NCI-H128 (cell line): ENCODE results near the gene DNM1.
A peak's percentile ranks its signal among the peaks of the same experiment; 100 is the strongest.
"Not testable (repeated sequence)": the region's sequence is repeated elsewhere in the genome, so short reads cannot be mapped to it uniquely, and the experiment has no call there.

Experiments used
- DNase-seq: peaks from one replicate; lab custom pipeline; 2025; ENCODE audit not compliant: unreplicated experiment; lab: John Stamatoyannopoulos, UW

The DNM1 gene

DNA sequence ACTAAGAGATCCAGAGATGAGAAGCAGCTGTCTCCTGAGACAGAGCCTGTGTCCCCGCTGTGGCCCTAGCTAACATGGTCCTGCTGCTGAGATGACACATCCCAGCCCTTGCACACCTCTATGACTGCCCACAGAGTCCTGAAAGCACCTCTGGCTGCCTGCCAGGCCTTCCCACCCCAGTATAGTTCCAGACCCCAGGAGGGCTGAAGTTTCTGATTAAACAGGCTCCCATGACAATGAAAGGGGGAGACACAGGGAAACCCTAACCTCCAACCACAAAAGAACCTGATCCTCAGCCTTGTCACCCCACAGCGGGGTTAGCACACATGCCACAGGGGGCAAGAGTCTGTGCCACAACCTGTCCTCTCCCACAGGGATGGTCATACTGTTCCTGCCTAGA lies 27.5 kb upstream of the DNM1 start:
- DNase-seq: no peak

DNA sequence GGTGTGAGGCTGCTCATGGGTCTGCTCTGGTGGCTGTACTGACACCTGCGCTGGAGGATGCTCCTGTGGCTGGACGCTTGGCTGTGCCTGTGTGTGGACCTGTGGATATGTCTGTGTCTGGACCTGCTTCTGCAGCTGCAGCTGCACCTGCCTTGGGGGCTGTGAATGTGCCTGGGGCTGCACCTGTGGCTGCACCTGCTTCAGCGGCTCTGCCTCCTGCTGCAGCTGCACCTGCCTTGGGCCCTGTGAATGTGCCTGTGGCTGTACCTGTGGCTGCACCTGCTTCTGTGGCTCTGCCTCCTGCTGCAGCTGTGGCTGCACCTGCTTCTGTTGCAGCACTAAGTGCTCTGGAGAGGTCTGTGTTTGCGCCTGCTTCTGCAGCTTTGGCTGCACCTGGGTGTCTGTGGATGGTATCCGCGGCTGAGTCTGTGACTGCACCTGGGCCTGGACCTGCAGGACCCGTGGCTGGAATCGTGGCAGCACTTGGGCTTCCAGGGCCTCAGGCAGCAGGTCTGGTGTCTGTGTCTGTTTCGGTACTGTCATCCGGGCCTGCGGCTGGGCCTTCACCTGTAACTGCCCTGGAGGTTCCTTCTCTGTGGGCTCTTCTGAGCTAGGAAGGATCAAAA lies 24.3 kb upstream of the DNM1 start:
- no peak for DNase-seq

DNA sequence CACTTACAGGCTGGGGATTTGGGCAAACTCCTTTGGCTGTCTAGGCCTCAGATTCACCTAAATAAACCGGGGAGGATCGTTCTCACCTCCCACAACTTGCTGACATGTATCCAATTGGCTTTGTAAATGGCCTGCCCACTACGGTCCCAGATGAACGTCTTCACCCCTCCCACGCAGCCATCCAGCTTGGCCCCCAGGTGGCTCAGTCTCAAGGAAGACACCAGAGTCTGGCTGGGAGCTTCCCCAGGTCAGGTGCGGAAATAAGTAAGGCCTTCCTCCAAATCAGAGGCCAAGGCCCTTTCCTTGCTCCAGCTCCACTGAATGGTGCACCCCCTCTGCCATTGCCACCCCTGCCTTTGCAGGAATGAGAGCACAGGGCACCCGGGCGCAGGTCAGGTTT lies 23.2 kb upstream of the DNM1 start:
- no peak for DNase-seq

DNA sequence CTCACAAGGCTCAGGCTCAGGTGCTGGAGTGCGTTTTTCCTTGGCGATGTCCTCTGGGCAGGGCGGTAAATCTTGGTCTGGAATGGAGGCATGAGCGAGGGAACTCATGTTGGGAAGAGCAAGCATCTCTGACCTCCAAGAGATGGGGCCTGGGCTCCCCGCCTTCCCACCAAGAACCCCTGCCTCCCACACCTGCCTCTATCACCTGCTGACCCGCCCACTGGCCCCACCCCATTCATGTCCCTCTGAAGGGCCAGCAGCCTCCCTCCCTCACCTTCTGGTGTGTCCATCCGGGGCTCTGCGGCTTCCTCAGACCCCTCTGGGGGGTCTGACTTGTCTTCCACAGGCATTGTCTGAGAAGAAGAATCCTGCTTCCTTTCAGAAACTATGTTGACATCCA lies 22.7 kb upstream of the DNM1 start:
- no peak for DNase-seq

DNA sequence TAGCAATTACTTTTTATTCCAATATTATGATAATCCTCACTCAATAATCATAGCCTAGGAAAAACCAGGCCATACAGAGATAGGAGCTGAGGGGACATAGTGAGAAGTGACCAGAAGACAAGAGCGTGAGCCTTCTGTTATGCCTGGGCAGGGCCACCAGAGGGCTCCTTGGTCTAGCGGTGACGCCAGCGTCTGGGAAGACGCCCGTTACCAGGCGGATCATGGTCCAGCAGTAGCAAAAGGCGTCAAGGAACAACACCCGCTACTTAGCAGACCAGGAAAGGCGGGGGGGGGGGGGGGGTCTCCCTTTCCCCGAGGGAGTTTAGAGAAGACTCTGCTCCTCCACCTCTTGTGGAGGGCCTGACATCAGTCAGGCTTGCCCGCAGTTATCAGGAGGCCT lies 21.7 kb upstream of the DNM1 start:
- DNase-seq: not testable (repeated sequence)

DNA sequence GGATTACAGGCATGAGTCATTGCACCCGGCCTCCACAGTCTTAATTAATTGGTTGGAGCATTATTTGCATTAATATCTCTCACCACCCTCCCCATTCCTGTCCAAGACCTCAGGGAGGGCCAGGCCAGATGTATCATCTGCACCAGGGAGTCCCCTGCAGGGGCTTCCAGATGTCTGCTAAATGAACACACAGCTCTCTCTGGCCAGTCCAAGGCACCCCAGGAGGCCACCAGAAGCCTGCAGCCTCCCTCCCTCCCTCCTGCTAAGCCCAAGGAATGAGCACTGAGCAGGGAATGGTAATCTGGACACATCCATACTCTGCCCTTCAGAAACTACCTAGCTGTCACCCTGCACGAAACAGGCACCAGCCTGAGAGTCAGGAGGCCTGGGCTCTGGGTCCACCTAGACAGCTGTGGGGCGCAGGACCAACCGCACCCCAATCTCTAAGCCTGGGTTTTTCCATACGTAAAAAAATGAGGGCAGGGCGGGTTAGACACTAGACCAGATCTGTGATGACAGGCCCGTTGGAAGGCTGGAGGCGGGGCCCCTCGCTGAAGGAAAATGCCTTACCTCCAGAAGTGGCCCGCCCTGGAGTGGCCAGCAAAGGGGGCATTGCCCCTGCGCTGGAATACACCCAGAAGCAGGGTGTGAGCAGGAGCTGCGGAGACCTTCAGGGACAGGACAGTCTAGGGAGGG lies 20.1 kb upstream of the DNM1 start:
- DNase-seq: no peak

DNA sequence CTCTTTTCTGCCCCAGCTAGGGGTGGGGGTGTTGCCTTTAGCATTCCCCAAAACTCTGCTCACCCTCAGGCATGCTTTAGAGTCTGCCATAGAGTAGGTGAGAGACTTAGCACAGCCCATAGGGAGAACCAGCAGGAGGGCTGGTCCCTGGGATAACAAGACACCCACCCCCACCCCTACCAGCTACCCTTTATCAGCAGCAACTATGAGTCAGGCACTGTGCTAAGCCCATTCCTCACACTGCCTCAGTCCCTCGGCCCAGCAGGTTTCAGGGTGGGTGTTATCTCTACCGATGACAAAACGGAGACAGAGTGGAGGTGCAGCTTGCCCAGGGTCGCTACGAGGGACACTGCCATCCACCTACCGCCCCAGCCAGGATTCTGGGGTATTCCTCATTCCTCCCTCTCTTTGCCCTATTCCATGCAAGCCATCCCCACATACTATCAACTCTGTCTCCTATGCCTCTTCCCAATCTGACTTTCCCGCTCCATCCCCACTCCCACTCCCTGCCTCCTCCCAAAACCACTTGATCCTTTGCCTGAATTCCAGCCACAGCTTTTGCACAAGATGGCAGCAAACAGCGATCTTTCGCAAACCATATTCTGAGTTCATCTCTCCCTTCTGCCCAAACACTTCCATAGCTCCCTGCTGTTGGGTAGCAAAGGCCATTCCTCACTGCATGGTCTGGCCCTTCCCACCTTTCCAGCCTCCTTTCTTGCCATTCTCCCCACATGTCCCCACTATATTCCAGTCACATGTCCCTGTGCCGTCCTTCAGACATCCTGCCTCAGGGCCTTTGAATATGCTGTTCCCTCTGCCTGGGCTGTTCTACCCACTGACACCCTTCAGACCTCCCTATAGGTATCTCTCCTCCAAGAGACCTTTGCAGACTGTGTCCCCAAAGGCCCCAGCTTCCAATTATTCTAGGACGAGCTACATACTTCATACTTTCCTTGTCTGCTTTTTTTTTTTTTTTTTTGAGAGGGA lies 16.9 kb upstream of the DNM1 start:
- no peak for DNase-seq

DNA sequence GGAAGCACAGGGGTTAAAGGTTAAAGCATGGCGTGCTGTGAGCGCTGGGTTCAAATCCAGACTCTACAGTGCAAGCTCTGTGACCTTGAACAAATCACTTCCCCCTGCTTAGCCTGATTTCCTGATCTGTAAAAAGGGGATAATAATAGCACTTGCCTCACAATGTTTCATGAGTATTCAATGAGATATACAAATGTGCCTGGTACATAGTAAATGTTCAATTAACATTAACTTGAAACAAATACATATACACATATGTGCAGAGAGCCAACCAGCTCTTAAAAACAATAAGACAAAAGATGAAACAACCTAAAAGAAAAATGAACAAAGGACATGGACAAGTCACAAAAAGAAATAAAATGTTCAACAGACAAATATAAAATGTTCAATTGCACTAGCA lies 15.8 kb upstream of the DNM1 start:
- no peak for DNase-seq

DNA sequence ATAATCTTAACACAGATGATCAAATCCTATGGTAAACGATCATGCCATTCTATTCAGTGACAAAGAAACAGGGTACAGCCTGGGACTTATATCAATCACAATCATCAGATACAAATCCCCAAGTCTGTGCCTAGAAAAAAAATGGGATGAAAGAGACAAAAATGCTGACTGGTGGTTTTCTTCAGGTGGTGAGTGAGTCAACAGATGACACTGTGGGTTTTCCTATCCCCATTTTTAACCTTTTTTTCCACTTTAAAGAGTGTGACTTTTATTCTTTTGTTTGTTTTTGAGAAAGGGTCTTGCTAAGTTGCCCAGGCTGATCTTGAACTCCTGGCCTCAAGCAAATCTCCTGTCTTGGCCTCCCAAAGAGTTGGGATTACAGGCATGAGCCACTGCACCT lies 15.0 kb upstream of the DNM1 start:
- DNase-seq: no peak

DNA sequence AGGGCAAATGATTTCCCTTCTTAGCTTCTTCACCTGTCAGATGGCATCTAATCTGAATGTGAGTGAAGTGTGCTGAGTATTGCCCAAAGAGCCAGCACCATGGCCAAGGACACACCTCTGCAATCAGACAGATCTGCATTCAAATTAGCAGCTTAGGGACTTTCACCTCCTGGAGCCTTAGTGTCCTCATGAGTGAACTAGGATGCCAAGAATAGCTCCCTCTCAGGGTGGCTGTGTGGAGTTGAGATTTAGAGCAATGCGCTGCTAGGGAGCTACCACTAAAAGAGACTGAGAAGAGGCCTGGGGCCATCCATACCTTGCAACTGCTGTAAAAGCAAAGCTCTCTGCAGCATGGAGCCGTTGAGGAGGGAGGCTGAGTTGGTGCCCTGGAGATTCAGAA lies 13.2 kb upstream of the DNM1 start:
- DNase-seq: no peak

DNA sequence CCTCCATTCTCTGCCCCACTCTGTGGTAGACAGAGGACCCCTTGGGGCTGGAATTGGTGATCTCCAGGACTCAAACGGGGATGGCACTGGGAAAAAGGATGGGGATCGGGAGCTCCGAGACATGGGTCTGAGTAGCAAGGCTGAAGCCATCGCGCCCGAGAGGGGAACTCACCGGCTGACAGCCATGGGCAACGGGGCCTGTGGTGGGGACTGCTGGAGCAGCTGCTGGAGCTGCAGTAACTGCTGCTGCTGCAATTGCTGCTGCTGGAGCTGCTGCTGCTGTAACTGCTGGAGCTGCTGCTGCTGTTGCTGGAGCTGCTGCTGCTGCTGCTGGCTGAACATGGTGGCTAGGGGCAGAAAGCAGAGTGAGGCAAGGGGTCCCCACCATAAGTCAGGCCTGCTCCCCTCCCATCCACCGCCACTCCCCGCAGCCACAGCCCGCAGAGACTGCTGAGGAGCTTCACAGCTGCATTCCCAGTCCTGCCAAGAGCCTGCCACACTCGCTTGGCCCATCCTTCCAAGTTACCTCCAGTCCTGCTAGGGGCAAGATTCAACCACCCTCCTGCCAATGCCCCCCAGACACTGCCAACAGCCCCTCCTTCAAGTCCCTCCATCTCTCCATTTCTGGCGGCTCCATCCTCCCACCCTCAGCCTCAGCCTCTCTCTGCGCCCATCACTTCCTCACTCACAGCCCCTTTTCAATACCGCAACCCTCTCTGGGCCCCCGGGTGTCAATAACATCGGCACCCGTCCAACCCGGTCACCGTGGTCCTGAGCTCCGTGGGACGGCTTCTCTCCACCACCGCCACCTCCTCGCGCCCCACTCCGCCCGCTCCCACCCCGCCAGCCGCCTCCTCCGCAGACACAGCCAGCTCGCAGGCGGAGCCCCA lies 12.4 kb upstream of the DNM1 start:
- no peak for DNase-seq

DNA sequence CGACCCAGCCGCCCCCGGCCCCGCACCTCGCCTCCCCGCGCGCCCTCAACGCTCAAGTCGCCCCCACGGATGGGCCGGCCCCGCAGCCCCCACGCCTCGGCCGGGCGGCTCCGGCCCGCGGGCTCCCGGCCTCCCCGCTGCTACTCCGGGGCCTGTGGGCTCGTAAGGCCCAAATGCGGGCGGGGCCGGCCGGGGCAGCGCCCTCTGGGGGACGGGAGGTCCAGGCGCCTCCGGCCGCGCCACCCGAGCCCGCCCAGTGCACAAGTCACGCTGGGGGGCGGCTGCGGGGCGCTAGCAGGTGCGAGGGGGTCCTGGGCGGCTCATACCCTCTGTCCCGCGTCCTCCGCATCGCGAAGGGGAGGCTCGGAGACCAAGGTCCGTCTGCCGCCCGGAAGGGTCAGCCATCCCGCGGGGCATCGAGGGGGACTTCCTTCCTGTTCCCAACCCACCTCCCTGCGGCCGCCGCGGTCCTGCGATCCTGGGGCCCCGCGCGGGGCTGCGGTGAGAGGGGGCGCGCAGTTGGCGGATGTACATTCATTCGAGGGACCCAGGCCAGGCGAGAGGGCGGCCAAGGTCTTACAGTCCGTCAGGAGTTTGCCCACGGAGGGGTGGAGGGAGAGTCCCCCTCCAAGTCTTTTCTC lies 11.7 kb upstream of the DNM1 start, which contains the start of gene CIZ1:
Gene CIZ1, minus strand, starts transcription at position 167 of the 641 bp plus-strand sequence. CDS start 715 bp downstream, outside the sequence.
- DNase-seq: peak; percentile 37

DNA sequence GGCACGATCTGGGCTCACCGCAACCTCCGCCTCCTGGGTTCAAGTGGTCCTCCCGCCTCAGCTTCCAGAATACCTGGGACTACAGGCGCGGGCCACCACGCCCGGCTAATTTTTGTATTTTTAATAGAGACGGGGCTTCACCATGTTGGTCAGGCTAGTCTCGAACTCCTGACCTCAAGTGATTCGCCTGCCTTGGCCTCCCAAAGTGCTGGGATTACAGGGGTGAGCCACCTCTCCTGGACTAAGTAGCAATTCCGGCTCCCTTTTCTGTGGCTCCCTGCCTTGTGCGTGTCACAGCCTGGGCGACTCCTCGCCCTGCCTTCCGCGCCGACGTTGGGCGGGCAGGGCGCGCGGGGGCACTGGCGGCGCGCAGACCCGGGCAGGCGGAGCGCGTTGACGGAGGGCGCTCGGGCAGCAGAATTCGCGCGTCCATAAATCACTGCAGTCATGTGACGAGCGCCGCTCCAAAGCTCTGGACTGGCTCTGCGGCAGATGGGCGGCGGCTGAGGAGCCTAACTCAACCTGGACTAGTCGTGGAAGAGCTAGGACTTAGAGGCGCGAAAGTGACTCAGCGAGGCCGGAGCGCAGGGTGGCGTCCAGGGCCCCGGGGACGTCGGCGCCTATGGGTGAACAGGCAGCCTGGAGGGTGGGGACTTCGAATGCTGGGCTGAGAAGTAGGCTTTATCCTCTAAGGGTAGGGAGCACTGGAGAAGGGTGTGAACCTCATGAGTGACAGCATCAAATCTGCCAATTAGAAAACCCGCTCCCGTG lies 10.4 kb upstream of the DNM1 start:
- peak; percentile 82 for DNase-seq

DNA sequence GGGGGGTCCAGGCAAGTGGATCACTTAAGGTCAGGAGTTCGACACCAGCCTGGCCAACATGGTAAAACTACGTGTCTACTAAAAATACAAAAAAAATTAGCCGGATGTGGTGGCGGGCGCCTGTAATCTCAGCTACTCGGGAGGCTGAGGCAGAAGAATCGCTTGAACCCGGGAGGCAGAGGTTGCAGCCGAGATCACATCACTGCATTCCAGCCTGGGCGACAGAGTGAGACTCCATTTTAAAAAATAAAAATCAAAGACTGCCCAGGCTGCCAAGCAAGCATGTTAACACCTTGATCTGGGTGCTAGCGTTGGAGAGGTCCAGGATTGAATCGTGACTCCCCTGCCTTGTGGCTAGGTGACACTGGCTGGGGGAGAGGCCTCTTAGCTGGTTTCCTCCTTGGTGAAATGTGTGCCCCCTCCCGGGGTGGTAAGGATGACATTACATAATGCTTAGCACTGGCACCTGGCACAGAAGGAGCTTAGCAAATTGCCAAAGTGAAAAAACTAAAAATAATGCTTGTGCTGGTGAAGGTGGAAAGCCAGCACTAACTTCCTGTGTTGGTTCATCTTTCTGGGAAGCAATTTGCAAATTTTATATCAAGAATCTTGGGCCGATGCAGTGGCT lies 9.6 kb upstream of the DNM1 start:
- DNase-seq: no peak

DNA sequence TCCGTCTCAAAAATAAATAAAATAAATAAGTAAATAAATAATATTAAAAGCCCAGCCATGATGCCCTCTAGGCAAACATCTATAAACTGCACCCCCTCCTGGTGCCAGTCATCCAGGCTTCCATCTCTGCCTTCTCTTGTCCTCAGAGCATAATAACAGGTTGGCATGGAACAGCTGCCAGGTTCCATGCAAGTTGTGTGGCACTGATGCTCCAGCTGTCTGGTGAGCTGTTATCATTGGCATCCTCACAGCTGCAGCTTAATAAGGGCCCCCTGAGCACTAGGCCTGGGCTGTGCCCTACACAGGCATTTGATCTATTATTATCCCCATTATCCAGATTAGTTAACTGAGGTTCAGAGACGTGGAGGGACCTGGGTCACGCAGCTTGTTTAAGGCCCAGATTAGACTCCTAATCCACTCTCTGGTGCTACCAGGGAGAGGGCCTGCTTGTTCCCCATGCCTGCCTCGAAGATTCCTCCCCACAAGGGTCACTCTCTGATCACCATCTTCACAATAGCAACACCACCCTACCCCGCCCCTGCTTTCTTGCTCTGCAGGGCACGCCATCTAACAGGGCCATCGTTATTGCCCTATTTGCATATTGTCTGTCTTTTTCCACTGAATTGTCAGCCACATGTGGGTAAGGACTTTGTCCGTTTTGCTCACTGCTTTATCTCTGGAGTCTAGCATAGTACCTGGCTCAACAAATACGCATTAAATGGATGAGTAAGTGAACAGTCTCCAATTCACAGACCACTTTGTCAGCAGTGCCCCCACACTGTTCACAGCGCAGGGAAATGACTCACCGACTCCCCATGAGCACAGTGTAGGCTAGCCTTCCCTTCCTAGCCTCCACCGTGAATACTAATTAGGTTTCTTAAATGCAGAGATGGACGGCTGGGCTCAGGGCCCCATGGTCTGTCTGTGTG lies 1.5 kb upstream of the DNM1 start:
- DNase-seq: no peak

DNA sequence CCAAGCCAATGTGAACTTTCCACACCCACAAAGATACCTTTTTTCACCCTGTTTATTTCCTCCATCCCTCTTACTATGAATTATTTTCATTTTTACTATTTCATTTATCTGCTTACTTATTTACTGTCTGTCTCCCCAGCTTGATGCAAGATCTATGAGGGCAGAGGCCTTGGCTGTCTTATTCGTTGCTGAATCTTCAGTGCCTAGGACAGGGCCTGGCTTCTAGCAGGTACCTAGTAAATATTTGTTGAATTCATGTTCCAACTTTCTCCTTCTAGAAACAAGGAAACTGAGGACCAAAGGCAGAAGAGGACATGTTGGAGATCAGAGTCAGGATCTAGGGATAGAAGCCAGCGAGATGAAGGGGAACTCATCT lies 543 bp upstream of the DNM1 start:
- no peak for DNase-seq

DNA sequence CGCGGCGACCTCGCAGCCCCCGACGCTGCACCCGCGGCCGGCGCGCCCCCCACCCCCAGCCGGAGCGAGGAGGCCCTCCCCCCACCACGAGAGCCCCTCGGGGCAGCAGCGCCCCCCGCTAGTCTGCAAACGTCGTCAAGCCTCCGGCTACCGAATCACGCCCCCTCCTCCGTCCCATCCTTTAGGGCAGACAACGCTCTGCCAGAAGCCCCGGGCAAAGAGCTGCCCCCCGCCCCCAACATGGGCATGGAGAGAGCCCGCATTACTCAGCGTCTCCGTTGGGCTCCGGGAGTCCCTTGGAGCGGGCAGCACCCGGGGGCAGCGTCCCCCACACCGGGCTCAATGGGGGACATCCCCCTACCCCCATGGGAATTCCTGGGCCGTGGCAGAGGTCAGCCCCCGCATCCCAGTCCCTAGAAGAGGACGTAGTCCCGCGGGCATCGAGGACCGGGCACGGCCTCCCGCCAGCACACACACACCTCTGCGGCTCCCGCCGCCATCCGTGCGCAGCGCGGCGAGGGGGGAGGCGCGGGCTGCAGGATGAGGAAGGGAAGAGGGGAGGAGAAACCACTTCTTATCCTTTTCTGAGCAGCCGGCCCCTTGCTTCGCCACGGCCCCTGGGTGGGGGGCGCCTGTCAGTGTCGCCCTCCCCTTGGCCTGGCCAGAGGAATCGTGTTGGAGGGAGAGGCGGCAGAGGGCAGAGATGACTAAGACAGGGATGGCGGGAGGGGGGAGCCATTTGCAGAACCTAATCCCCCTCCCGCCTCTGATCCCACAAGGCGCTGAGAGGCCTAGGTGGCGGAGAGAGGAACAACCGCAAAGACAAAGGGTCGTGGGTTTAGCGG lies 750 bp downstream of the DNM1 start:
- peak; percentile 18 for DNase-seq
